Bladder microvascular endothelial cell (primary cell): ENCODE measurements around the gene SRCIN1. TPM values are rescaled to one million over a fixed set of nuclear protein-coding genes. Genes with fewer than 3 reads are reported as not detected.

Experiments
- total RNA-seq: library from RNA; depleted of rRNA; stranded (reverse); fragments of >200 nt; gene quantifications from 2 replicates; pipeline ENCODE4 v1.2.3, GENCODE V29; 2014

SRCIN1 gene, protein sequence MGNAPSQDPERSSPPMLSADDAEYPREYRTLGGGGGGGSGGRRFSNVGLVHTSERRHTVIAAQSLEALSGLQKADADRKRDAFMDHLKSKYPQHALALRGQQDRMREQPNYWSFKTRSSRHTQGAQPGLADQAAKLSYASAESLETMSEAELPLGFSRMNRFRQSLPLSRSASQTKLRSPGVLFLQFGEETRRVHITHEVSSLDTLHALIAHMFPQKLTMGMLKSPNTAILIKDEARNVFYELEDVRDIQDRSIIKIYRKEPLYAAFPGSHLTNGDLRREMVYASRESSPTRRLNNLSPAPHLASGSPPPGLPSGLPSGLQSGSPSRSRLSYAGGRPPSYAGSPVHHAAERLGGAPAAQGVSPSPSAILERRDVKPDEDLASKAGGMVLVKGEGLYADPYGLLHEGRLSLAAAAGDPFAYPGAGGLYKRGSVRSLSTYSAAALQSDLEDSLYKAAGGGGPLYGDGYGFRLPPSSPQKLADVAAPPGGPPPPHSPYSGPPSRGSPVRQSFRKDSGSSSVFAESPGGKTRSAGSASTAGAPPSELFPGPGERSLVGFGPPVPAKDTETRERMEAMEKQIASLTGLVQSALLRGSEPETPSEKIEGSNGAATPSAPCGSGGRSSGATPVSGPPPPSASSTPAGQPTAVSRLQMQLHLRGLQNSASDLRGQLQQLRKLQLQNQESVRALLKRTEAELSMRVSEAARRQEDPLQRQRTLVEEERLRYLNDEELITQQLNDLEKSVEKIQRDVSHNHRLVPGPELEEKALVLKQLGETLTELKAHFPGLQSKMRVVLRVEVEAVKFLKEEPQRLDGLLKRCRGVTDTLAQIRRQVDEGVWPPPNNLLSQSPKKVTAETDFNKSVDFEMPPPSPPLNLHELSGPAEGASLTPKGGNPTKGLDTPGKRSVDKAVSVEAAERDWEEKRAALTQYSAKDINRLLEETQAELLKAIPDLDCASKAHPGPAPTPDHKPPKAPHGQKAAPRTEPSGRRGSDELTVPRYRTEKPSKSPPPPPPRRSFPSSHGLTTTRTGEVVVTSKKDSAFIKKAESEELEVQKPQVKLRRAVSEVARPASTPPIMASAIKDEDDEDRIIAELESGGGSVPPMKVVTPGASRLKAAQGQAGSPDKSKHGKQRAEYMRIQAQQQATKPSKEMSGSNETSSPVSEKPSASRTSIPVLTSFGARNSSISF
- 0.06 TPM in 1 of 2 replicates, not detected in the other for total RNA-seq

DNA sequence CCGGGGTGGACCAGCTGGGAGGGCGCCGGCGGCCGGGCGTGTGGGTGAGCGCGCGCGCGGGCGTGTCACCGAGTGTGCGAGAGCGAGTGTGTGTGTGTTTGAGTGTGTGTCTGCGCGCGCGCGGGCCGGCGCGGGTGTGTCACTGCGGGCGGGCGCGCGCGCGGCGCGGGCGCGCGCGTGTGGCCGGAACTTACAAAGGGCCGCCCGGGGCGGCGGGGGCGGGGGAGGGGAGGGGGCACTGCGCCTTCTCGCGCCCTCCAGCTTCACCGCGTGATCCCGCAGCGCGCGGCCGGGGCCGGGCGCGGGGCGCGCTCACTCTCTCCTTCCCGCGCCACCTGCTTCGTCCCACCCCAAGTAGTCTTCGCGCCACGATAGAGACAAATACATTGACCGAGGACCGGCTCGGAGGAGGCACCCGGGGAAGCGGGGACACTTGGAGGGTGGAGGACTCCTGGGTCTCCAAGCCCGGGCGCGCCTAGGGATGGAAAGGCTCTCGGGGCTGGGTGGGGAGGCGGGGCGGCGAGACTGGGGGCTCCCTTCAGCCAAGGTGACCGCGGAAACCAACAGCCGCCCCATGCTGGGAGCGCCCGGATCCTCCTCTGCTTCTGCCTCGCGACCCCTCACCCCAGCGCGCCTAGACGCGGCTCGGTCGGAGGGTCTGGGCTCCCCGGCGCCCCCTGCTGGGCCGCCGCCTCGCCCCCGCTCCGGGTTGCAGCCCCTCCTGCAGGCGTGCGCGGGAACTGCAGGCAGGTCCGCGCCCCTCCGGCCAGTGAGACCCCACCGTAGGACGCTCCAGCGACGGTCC, at the start of gene SRCIN1:
TSS of gene SRCIN1 (minus strand) at position 112 of the 805 bp plus-strand sequence. CDS start 247 bp downstream, outside the sequence.

Other genes with a start within 250 kb of the SRCIN1 start
- 33.4 and 86.3 TPM in 2 replicates for gene ARHGAP23, start 177.5 kb downstream of the SRCIN1 start, total RNA-seq
- gene EPOP, start 69.0 kb upstream of the SRCIN1 start, total RNA-seq, result 0.49 and 0.63 TPM in 2 replicates
- 18.8 and 44.5 TPM in 2 replicates for gene MLLT6, start 99.3 kb upstream of the SRCIN1 start, total RNA-seq
- 1.9 and 4.4 TPM in 2 replicates for gene CISD3, start 124.4 kb upstream of the SRCIN1 start, total RNA-seq
- gene PCGF2, start 142.4 kb upstream of the SRCIN1 start, total RNA-seq, result 6.2 and 9.5 TPM in 2 replicates
- gene PSMB3, start 146.8 kb upstream of the SRCIN1 start, total RNA-seq, result 292 and 388 TPM in 2 replicates
- gene PIP4K2B, start 193.6 kb upstream of the SRCIN1 start, total RNA-seq, result 24.8 and 71.6 TPM in 2 replicates
- 8.7 and 14.0 TPM in 2 replicates for gene CWC25, start 219.4 kb upstream of the SRCIN1 start, total RNA-seq
- gene RPL23, start 247.8 kb upstream of the SRCIN1 start, total RNA-seq, result 1,187 and 1,591 TPM in 2 replicates